ENCODE data around the gene TRA2B.

The TRA2B gene

DNA sequence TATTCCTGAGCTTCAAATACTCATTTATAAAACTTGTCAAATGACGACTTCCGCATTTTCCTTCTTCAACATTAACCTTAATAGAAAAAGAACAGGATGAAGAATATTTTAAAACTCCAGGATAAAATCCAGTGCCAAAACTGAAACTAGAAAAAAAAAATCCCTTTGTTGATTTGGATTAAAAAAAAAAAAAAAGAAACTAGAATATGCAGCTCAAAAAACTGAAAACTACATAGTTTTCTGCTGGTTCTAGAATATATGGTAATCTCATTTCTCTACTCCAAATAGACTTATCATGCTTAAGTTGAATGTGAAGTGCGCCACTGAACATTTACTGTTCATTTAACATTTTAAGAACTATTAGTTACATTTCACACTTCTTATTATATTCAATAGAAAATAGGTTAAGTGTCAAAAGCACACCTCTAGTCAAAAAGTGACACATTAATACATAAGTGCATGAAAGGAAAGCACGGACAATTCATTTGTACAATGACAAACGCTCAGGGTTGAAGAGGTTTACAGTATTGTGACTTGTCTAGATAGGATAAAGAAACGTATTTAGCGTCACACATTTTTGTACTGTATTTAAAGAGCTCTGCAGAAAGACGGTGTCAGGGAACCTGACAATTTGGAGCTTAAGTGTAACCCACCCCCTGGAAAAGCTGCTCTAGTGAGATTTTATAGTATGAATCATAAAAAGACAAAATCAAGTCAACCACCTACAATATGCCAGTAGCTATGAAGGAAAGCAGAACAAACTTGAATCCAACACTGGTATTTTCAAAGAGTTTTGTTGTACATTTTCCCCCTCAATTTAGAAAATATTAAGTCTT is 5.8 kb downstream of the TRA2B start:
- Histone ChIP-seq H3K27ac (ENCODE audit: poor library complexity, severe bottlenecking) (no peak overlapping the region), H3K4me3 (ENCODE audit: severe bottlenecking) (peak overlapping the region; percentile 89), H3K27me3 (ENCODE audit: insufficient read depth, poor library complexity, severe bottlenecking) (no peaks in the 10 kb centered on the region), H3K36me3 (ENCODE audit: low read depth) (peaks cover 99% of the 10 kb centered on the region), H3K4me1 (ENCODE audit: insufficient read depth, poor library complexity, severe bottlenecking) (peaks cover 56% of the 10 kb centered on the region), H3K9me3 (ENCODE audit: severe bottlenecking) (no peaks in the 10 kb centered on the region)
- no peak for DNase-seq (ENCODE audit: low spot score)
- ATAC-seq (ENCODE audit: low read depth): no peak
- TF ChIP-seq, protein P1, sequence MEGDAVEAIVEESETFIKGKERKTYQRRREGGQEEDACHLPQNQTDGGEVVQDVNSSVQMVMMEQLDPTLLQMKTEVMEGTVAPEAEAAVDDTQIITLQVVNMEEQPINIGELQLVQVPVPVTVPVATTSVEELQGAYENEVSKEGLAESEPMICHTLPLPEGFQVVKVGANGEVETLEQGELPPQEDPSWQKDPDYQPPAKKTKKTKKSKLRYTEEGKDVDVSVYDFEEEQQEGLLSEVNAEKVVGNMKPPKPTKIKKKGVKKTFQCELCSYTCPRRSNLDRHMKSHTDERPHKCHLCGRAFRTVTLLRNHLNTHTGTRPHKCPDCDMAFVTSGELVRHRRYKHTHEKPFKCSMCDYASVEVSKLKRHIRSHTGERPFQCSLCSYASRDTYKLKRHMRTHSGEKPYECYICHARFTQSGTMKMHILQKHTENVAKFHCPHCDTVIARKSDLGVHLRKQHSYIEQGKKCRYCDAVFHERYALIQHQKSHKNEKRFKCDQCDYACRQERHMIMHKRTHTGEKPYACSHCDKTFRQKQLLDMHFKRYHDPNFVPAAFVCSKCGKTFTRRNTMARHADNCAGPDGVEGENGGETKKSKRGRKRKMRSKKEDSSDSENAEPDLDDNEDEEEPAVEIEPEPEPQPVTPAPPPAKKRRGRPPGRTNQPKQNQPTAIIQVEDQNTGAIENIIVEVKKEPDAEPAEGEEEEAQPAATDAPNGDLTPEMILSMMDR (IDR thresholded peaks at IDR 0.05; ENCODE audit: poor library complexity, severe bottlenecking): no peak

DNA sequence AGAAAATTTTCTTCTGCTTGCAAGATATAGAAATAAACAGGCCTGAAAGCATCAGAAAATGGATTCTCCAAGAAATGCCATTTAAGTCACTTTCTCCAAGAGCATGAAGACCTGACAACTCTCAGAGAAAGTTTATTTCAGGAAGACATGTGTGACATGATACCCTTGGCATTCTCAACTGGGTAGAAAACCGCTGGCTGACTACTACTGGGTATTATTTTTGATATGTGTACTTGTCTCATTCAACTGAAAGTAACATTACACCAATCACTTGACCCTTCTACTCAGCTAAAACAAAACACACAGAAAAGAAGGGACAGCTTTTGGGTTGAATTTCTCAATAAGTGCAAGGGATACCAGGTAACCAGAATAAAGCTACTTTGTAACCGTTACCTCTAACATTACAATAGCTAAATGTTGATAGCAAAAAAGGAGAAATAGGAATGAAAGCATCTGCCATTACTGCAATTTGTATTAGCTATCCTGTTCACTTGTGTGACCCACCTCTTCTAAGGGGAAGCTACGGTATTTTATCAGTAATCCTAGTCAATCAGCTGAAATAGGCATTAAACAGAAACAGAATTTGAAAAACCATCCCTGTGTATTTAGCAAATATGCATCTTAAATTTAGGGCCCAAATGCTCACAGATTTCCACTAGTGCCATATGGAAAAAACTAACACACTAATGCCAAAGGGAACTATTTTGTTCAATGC is 7.3 kb downstream of the TRA2B start:
- Histone ChIP-seq H3K27me3 (ENCODE audit: insufficient read depth, poor library complexity, severe bottlenecking) (no peaks in the 10 kb centered on the region), H3K4me1 (ENCODE audit: insufficient read depth, poor library complexity, severe bottlenecking) (peaks cover 56% of the 10 kb centered on the region), H3K27ac (ENCODE audit: poor library complexity, severe bottlenecking) (peak overlapping the region; percentile 8), H3K36me3 (ENCODE audit: low read depth) (peaks cover 99% of the 10 kb centered on the region), H3K9me3 (ENCODE audit: severe bottlenecking) (no peaks in the 10 kb centered on the region), H3K4me3 (ENCODE audit: severe bottlenecking) (no peak overlapping the region)
- TF ChIP-seq, protein P1 (IDR thresholded peaks at IDR 0.05; ENCODE audit: poor library complexity, severe bottlenecking): no peak
- no peak for DNase-seq (ENCODE audit: low spot score)
- no peak for ATAC-seq (ENCODE audit: low read depth)

DNA sequence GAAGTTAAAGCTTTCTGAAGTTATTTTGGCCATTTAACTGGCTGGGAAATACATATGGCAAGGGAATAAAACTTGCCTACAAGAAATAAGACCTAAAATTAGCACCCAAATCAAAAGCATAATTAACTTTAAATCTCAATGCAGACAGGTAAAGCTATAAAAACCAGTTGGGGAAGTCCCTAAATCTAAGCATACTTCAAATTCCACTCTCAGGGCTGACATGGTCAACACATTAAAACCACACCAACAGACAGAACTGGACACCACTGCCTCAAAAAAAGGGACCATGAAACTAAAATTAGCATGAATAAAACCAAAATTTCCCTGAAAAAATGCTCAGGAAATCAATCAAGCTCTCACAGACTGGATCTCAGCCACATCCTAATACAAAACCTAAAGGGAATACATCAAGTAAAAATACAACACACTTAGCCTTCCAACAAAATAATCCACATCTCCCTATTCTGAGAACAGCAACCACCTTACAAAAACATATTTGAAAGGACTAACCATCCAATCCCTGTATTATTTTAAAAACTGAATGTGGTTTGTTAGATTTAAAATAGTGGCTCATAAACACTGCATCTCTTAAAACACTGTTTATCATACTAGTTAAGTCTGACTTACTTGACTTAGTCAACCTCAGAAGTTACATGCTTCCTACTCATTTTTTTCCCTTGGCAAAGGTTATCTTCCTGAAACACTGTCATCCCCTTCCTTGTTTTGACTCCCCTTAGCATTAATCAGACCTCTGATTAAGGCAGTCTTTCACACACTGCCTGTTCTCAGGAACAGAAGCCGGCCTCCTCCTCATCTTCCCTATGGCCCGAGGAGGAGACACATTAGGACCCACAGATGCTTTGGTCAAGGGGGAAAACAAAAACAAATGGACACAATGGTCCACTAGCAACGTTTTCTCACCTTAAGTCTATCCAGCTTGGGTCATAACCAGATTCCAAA is 8.3 kb downstream of the TRA2B start:
- H3K36me3 ChIP-seq (ENCODE audit: low read depth): peaks cover 99% of the 10 kb centered on the region
- TF ChIP-seq, protein P1 (IDR thresholded peaks at IDR 0.05; ENCODE audit: poor library complexity, severe bottlenecking): no peak
- H3K27me3 ChIP-seq (ENCODE audit: insufficient read depth, poor library complexity, severe bottlenecking): no peaks in the 10 kb centered on the region
- peaks cover 56% of the 10 kb centered on the region for H3K4me1 ChIP-seq (ENCODE audit: insufficient read depth, poor library complexity, severe bottlenecking)
- H3K27ac ChIP-seq (ENCODE audit: poor library complexity, severe bottlenecking): peak overlapping the region; percentile 23
- H3K4me3 ChIP-seq (ENCODE audit: severe bottlenecking): no peak overlapping the region
- DNase-seq (ENCODE audit: low spot score) (no peak), ATAC-seq (ENCODE audit: low read depth) (peak; percentile 48)
- H3K9me3 ChIP-seq (ENCODE audit: severe bottlenecking): no peaks in the 10 kb centered on the region

DNA sequence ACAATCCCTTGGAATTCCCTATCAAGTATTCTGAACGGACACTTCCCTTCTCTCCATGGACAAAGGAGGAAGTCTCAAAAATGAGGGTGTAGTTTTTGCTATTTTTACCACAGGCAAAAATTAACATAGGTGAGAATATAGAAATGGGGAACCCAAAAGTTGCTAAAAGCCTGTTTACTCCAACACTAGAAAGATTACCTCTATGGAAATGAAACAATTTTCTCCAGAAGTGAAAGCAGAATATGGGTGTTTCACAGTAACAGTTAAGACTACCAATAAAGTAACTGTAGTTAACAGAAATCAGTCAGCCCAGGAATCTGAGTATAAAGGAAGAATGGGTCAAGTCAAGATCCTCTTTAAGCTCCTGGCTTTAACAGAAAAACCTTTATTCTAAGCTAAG is 9.3 kb downstream of the TRA2B start:
- no peak for ATAC-seq (ENCODE audit: low read depth)
- TF ChIP-seq, protein P1 (IDR thresholded peaks at IDR 0.05; ENCODE audit: poor library complexity, severe bottlenecking): no peak
- no peak overlapping the region for H3K4me3 ChIP-seq (ENCODE audit: severe bottlenecking)
- peak overlapping the region; percentile 23 for H3K27ac ChIP-seq (ENCODE audit: poor library complexity, severe bottlenecking)
- H3K9me3 ChIP-seq (ENCODE audit: severe bottlenecking): no peaks in the 10 kb centered on the region
- H3K4me1 ChIP-seq (ENCODE audit: insufficient read depth, poor library complexity, severe bottlenecking): peaks cover 56% of the 10 kb centered on the region
- DNase-seq (ENCODE audit: low spot score): no peak
- H3K36me3 ChIP-seq (ENCODE audit: low read depth): peaks cover 100% of the 10 kb centered on the region
- H3K27me3 ChIP-seq (ENCODE audit: insufficient read depth, poor library complexity, severe bottlenecking): no peaks in the 10 kb centered on the region
